GM19467 (cell line): ENCODE results near the gene ZNF502.

ENCODE experiments used
- ATAC-seq: cut with Tn5 transposase; IDR thresholded peaks from one replicate; pipeline ENCODE4 v1.9.1; 2021; ENCODE audit warnings: mild to moderate bottlenecking, moderate library complexity; ENCODE audit not compliant: unreplicated experiment

Gene ZNF502

GRCh38 chr3:44764248-44764647 lies 51.8 kb downstream of the ZNF502 start:
- no peak for ATAC-seq

- no peak for ATAC-seq
Observed at GRCh38 chr3:44771424-44772098, 59.1 kb downstream of the ZNF502 start.

GRCh38 chr3:44772099-44772442 lies 59.6 kb downstream of the ZNF502 start:
- ATAC-seq: no peak
